Islet precursor cell (in vitro differentiated cells): ENCODE measurements around the gene TNNT3.

Experiments
- DNase-seq: peaks from one replicate; pipeline ENCODE4 v3.0.0-alpha.2; 2018

The TNNT3 gene

GRCh38 chr11:1924181-1924580, 4.7 kb downstream of the TNNT3 start:
- peak; percentile 49 for DNase-seq

GRCh38 chr11:1924646-1925372, 5.3 kb downstream of the TNNT3 start:
- DNase-seq = peak; percentile 50

GRCh38 chr11:1925373-1926155, 6.1 kb downstream of the TNNT3 start:
- no peak for DNase-seq

GRCh38 chr11:1926156-1927025, 6.9 kb downstream of the TNNT3 start:
- peak; percentile 54 for DNase-seq

- peak; percentile 58 for DNase-seq
Observed at GRCh38 chr11:1927026-1927847, 7.7 kb downstream of the TNNT3 start.

GRCh38 chr11:1927848-1928469, 8.5 kb downstream of the TNNT3 start:
- peak; percentile 49 for DNase-seq

GRCh38 chr11:1928470-1928890, 9.0 kb downstream of the TNNT3 start:
- DNase-seq = peak; percentile 67

GRCh38 chr11:1928891-1929541, 9.5 kb downstream of the TNNT3 start:
- no peak for DNase-seq

- DNase-seq = no peak
Observed at GRCh38 chr11:1929621-1930461, 10.3 kb downstream of the TNNT3 start.

GRCh38 chr11:1930462-1930830, 10.9 kb downstream of the TNNT3 start:
- DNase-seq = no peak

- peak; percentile 44 for DNase-seq
Observed at GRCh38 chr11:1931341-1932104, 12.0 kb downstream of the TNNT3 start.

GRCh38 chr11:1932105-1932480, 12.6 kb downstream of the TNNT3 start:
- no peak for DNase-seq

- no peak for DNase-seq
Observed at GRCh38 chr11:1932681-1933080, 13.2 kb downstream of the TNNT3 start.

- DNase-seq = no peak
Observed at GRCh38 chr11:1933416-1934334, 14.2 kb downstream of the TNNT3 start.

GRCh38 chr11:1934335-1935155, 15.0 kb downstream of the TNNT3 start:
- no peak for DNase-seq

- no peak for DNase-seq
Observed at GRCh38 chr11:1935156-1936071, 15.9 kb downstream of the TNNT3 start.
